Measurements from ENCODE around the gene DNAJC5G.

- TF ChIP-seq CTCF (IDR thresholded peaks at IDR 0.05; ENCODE audit: low read depth, low read length) (no peak), EZH2phosphoT487 (IDR thresholded peaks at IDR 0.05; ENCODE audit: low read depth) (no peak)
These were observed 2.8 kb downstream of the DNAJC5G start for GRCh38 chr2:27278010-27278409.
